Myocyte (in vitro differentiated cells): Measurements from ENCODE around the gene SPARC. TPM values are rescaled to one million over a fixed set of nuclear protein-coding genes. Genes with fewer than 3 reads are reported as not detected.
"Not testable (repeated sequence)": the region's sequence is repeated elsewhere in the genome, so short reads cannot be mapped to it uniquely, and the experiment has no call there.

ENCODE experiments used
- DNase-seq: peaks from one replicate; pipeline ENCODE4 v3.0.0-alpha.2; 2012; ENCODE audit warnings: low read depth
- total RNA-seq: library from RNA; depleted of rRNA; stranded (reverse); fragments of >200 nt; gene quantifications from 2 replicates; pipeline ENCODE4 v1.2.3, GENCODE V29; 2014

The SPARC gene
- total RNA-seq, 1 donor from 2014 or later: 4,598 TPM

- DNase-seq: no peak
Measured at GRCh38 chr5:151700820-151701219, 14.1 kb upstream of the SPARC start.

GRCh38 chr5:151700296-151700695 is 13.6 kb upstream of the SPARC start:
- DNase-seq: no peak

DNA sequence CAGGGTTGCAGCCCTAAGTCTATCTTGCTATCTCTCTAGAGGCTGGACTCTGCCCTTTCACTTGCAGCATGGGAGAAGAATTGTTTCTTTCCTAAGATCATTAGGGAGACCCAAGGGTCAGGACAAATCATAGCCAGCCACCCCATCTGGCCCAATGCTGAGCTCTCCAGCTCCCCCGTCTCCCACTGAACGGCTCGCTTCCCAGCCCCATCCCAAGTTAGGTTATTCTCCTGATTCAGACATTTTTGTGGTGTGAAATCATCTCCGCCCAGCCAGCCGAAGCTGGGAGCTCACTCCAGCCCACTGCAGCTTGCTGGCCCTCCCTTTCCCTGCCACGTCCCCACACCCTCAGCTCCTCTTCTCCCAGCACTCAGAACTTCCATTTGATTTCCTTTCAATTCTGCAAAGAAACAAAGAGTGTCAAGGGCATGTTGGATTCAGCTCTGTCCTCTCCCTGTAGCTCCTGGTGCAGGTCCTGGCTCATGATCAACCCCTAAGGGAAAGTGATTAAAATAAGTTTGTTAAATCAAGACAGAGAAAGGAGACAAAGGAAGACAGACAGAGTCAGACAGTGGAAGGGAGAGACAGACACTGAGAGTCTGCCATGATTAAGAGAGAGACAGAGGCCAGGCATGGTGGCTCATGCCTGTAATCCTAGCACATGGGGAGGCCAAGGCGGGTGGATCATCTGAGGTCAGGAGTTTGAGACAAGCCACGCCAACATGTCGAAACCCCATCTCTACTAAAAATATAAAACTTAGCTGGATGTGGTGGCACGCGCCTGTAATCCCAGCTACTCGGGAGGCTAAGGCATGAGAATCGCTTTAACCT is 12.6 kb upstream of the SPARC start:
- DNase-seq: peak; percentile 93

DNA sequence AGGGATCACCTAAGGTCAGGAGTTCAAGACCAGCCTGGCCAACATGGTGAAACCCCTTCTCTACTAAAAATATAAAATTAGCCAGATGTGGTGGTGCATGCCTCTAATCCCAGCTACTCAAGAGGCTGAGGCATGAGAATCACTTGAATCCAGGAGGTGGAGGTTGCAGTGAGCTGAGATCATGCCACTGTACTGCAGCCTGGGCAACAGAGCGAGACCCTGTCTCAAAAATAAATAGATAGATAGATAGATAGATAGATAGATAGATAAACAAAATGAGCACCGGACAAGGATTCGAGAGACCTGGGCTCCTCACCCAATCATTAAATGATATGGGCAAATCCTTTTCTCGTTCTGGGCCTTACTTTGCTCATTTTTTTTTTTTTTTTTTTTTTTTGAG is 11.4 kb upstream of the SPARC start:
- not testable (repeated sequence) for DNase-seq

DNA sequence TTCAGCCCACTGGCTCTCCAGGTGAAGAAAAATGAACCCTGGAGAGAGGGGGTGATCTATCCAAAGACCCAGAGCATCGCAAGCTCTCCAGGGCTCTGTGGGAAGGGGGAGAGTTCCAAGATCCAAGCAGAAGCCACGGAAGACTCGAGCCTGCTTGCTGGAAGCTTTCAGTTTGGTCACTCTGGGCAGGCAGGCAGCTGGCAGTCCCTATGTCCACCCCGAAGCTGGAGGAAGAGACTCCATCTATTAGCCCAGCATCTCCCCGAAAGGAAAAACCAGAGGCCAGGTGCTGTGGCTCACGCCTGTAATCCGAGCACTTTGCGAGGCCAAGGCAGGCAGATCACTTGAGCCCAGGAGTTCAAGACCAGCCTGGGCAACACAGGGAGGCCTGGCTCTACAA is 10.7 kb upstream of the SPARC start:
- DNase-seq: peak; percentile 92

GRCh38 chr5:151696470-151697061 is 9.9 kb upstream of the SPARC start:
- peak; percentile 96 for DNase-seq

GRCh38 chr5:151695464-151695863 is 8.7 kb upstream of the SPARC start:
- no peak for DNase-seq

DNA sequence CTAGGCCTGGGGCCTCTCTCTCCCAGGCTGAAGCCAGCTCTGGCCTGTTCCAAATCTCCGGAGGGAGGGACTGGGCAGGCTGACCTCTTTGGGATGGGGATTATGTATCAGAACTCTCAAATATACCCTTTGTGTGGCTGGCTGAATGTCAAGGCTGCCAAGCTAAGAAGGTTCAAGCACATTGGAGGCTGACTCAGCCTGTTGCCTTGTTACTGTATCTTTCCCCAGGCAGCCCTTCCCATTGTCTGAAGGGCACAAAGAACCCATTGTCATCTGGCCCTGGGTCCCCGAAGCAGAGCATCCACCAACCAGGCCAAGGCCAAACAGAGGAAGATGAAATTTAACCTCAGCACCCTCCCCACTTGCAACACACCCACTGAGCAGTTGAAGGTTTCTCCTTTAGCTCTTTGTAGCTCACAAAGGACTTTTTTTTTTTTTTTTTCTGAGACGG is 7.3 kb upstream of the SPARC start:
- peak; percentile 88 for DNase-seq

- no peak for DNase-seq
Measured at GRCh38 chr5:151692312-151692711, 5.6 kb upstream of the SPARC start.

DNA sequence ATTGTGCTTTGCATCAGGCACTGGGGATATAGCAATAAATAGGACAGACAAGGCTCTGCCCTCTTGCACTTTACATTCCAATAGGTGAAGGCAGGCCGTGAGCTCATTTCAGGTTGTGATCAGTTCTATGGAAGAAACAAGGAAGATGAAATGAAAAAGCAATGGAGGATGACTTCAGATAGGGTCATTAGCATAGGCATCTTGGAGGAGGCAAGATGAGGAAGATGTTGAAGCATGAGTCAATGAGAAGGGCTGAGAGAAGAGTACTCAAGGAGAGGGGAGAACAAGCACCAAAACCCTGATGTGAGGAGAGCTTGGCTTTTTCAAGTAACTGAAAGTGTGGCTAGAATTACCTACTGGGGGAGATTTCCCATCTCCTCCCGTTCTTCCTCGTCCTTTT is 5.0 kb upstream of the SPARC start:
- DNase-seq: no peak

- not testable (repeated sequence) for DNase-seq
Measured at GRCh38 chr5:151689591-151689990, 2.9 kb upstream of the SPARC start.

DNA sequence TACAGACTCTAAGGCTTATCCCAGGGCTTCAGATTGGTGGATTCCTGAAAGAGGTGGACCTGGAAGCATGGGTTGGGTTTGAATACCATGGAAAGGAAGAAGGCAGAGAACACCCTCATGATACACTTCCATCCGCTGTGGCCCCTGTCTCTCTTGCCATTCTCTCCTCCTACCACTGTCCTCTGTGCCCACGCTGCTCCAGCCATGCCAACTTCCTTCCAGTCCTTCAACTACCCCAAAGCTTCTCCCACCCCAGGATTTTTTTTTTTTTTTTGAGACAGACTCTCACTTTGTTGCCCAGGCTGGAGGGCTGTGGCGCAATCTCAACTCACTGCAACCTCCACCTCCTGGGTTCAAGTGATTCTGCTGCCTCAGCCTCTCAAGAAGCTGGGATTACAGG is 1.7 kb upstream of the SPARC start:
- no peak for DNase-seq

- peak; percentile 74 for DNase-seq
Measured at GRCh38 chr5:151685749-151686673, 704 bp downstream of the SPARC start.

DNA sequence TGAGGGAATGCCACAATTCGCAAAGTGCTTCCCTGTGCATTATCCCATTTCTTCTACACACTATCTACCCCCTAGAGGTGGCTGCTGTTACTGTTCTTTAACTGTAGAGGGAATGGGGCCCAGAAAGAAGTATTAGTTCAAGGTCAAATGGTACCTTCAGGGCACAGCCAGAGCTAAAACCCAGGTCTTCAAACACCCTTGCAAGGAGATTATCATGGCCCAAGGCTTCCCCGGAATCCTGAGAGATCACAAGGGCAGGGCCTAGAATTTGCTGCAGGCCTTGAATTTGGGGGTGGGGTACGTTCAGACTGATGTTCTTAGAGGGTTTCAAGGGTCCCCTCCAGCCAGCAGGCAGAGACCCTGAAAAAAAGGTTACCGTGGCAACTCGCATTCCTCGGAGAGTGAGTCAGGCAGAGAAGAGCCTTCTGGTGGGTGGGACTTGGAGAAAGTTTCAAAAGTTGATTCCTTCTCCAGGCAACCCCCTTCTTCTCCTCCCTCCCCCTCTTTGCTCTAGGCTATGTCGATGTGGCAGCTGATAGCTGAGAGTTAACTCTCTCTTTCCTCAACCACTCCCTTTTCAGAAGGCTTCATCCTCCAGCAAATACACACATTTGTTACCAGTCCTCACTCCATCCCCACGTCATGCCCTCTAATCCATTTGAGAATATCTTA is 1.9 kb downstream of the SPARC start:
- DNase-seq: peak; percentile 94

GRCh38 chr5:151683986-151684588 is 2.6 kb downstream of the SPARC start:
- DNase-seq: peak; percentile 44

GRCh38 chr5:151683444-151683843 is 3.3 kb downstream of the SPARC start:
- DNase-seq: no peak

- peak; percentile 89 for DNase-seq
Measured at GRCh38 chr5:151682751-151683331, 3.9 kb downstream of the SPARC start.

DNA sequence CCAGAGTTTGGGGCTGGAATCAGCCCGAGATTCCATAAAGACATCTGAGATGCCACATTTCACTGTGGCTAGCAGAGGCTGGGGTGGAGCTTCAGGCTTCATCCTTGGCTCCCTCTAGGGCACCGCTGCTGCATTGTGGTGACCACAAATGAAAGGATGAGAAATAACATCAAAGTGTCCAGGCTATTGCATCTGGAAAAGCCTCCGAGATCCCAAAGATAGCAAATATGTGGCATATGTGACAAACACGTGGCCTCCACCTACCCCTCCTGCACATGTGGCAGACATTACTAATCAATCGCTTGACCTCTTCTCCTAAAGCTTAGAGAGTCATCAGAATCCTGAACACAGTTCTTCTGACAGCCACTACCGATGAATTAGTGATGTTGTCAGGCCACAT is 4.5 kb downstream of the SPARC start:
- DNase-seq: peak; percentile 83

DNA sequence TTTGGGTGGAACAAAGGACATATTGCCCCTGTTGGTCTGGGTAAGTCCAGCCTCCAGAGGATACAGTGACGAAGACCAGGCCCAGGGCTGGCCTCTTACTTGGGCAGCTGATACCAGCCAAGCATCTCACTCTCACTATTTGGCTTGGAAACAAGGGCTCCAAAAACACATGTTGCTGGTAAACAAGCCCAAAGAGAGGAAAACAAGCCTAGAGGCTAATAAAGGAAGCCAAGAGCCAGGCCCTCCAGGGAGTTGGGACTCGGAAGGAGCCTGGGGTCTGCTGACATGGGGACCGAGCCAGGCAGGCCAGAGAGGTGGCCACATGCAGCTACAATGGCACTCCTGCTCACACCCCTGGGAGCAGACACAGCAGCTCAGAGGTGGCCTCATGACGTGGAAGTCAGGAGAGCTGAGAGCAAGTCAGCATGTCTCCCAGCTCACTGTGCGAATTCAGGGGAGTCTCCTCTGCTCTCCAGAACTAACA is 5.7 kb downstream of the SPARC start:
- peak; percentile 62 for DNase-seq

DNA sequence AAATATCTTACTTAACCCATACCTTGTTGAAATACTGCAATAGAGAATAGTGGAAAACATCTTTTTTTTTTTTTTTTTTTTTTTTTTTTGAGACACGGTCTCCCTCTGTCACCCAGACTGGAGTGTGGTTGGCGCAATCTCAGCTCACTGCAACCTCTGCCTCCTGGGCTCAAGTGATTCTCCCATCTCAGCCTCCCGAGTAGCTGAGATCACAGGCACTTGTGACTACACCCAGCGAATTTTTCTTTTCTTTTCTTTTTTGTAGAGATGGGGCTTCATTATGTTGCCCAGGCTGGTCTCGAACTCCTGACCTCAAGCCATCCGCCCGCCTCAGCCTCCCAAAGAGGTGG is 6.6 kb downstream of the SPARC start:
- not testable (repeated sequence) for DNase-seq
